Gastrocnemius medialis (tissue), 4 donors: ENCODE data around the gene CAV2.

Experiments
- CTCF ChIP-seq, 5 experiments: fragments of 450-650 bp in 3 of 5; fragments of 200-600 bp in 2 of 5; sonication (generic) in 2 of 5; IDR thresholded peaks in 4 of 5; conservative IDR thresholded peaks in 1 of 5; 1 replicate in 4 of 5; 2 replicates in 1 of 5; pipeline ENCODE4 v1.5.1; 2016 to 2019; ENCODE audit warnings: antibody characterized with exemption in 5 of 5, mild to moderate bottlenecking in 3 of 5, moderate library complexity in 3 of 5
- POLR2A ChIP-seq, 2 donors: fragments of 450-650 bp; IDR thresholded peaks; one replicate each; pipeline ENCODE4 v1.6.1; 2017; ENCODE audit warnings: antibody characterized with exemption in 2 of 2, mild to moderate bottlenecking in 2 of 2, moderate library complexity in 2 of 2

- TF ChIP-seq CTCF (IDR thresholded peaks at IDR 0.05 in 4 of 5, conservative IDR thresholded peaks at IDR 0.05 in 1 of 5): no peak
- TF ChIP-seq POLR2A (IDR thresholded peaks at IDR 0.05): no peak
Observed at GRCh38 chr7:116505823-116506222, 6.3 kb downstream of the CAV2 start.
